DMS114 treated with DMSO at 0.1 percent for 48 hours (cell line): ENCODE results near the gene MKRN2.
"Not testable (repeated sequence)": the region's sequence is repeated elsewhere in the genome, so short reads cannot be mapped to it uniquely, and the experiment has no call there.

Experiments
- DNase-seq: peaks from one replicate; lab custom pipeline; 2025; ENCODE audit not compliant: unreplicated experiment; lab: John Stamatoyannopoulos, UW

Gene MKRN2

DNA sequence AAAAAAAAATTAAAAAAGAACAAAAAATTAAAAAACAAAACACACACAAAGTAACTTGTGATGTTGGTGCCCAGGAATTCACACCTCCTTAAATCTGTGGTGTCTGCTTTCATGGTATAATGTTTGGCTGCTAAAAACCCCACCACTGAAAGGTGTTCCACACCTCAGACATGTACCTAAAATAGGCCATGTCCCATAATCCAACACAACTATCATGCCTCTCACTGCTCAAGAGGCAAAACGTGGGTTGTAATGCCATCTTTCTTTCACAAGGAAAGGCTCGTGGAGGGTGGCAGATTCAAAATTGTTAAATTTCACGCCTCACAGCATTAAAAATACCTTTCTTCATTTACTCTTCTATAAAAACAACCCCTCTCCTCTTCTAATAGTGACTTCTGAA is 29.5 kb downstream of the MKRN2 start:
- DNase-seq = no peak

DNA sequence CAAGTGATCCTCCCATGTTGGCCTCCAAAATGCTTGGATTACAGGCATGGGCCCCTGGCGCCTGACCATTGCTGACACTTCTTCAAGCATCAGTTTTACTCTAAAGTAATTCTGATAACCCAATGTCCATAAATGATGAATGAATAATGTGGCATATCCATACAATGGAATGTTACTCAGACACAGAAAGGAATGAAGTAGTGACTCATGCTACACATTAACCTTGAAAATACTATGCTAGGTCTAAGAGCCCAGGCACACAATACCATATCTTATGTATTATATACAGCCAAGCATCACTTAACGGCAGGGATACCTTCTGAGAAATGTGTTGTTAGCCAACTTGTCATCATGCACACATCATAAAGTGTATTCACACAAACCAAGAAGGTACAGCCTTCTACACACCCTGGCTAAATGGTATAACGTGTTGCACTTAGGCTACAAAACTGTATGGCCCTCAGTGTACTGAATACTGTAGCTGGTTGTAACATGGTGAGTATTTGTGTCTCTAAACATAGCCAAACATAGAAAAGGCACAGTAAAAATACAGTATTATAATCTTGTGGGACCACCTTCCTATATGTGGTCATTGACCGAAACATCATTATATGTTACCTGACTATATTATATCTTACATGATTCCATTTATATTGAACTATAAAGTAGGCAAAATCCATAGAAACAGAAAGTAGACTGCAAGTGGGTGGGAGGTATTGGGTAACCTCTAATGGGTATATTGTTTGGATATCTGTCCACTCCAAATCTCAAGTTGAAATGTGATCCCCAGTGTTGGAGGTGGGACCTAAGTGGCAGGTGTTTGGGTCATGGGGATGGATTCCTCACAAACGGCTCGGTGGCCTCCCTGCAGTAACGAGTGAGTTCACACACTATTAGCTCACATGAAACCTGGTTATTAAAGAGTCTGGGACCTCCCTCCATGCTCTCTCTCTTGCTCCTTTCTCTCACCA is 31.4 kb downstream of the MKRN2 start:
- DNase-seq = no peak

- DNase-seq = no peak
Observed at GRCh38 chr3:12590096-12590495, 33.2 kb downstream of the MKRN2 start.

- no peak for DNase-seq
Observed at GRCh38 chr3:12591456-12591855, 34.6 kb downstream of the MKRN2 start.

DNA sequence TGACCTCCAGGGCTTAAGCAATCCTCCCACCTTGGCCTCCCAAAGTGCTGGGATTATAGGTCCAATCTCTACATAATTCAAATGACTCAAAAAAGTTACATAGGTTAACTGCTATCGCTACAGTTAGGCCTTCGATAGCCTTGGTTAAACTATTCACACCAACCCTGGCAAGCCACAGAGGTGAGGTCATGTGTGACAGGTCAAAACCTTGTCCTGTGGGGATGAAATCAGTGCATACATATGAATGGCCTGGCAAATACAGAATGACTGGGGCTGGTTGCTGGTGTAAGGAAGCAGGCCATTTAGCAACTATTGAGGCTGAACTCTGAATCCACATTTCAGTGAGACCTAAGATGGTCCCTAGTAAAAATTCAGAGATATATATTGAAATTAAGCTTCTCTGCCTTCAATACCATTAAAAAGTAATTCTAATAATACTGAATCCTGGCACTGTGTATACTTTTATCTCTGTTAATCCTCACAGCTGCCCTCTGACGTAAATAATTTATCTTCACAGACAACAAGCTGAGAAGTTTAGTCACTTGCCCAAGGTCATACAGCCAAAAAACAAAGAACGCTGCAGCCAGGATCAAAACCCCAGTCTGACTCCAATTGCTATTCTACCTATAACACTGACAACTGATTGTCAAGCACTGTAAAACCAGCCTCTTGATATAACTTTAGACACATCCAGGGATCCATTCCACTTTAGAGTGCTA is 35.3 kb downstream of the MKRN2 start:
- no peak for DNase-seq

- no peak for DNase-seq
Observed at GRCh38 chr3:12593473-12593872, 36.6 kb downstream of the MKRN2 start.

DNA sequence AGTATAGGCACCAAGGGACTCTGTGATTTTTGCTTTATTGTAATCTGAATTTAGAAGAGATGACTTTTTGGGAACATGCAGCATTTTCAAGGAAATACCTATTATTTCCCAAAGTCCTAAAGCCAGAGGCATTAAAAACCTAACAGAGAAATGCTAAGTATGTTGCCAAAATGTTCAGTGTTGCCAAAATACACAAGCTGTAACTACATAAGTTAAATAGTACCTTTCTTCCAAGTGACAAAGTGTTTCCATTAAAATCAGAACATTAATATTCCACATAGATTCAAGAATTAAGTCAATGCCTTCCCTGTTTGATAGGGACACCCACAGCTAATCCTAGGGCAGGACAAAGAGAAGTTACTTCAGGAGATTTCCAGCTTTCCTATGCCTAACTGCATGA is 42.0 kb downstream of the MKRN2 start:
- DNase-seq = no peak

- no peak for DNase-seq
Observed at GRCh38 chr3:12601072-12601471, 44.2 kb downstream of the MKRN2 start.

DNA sequence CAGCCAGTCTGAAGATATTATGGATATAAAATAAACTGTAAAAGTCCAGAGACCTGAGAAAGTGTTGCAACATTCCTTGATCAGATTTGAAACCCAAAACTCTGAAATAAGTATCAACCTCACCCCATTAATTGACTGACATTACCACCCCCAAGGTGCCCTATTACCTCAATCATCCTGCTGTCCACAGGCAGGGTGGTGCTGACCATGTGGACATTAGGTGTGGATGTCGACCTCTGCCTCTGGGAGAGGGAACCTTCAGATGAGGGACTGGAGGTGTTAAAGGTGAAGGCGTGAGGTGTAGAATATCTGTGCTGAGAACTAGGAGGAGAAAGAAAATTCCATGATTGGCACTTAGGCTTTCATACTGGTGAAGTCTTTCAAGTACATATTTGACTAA is 47.1 kb downstream of the MKRN2 start:
- no peak for DNase-seq

GRCh38 chr3:12608376-12608775 is 51.5 kb downstream of the MKRN2 start:
- no peak for DNase-seq

- no peak for DNase-seq
Observed at GRCh38 chr3:12611117-12611516, 54.2 kb downstream of the MKRN2 start.

DNA sequence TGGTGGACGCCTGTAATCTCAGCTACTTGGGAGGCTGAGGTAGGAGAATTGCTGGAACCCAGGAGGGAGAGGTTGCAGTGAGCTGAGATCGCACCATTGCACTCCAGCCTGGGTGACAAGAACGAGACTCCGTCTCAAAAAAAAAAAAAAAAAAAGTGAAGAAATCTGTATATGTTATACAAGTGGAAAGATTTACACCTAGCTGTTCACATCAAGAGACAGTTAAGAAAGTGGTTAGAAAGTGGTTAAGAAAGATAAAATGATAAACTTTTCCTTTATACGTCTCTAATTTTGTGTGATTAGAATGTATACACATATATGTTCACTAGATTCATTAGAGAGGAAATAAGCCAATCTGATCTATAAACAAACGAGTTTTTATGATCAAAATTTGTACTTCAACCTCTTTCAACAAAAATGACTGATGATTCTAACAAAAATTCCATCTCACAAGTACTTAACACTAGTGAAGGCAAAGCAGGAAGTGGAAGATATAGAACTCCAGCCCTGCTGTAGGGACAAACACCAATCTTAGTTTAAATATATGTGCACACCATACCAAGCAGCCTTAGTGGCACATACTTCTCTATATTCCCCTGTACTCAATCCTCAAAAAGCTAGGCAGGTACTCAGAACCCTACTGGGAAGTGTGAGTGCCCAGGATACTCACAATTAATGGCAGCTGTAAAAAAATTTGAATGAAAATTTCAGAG is 55.8 kb downstream of the MKRN2 start:
- no peak for DNase-seq

DNA sequence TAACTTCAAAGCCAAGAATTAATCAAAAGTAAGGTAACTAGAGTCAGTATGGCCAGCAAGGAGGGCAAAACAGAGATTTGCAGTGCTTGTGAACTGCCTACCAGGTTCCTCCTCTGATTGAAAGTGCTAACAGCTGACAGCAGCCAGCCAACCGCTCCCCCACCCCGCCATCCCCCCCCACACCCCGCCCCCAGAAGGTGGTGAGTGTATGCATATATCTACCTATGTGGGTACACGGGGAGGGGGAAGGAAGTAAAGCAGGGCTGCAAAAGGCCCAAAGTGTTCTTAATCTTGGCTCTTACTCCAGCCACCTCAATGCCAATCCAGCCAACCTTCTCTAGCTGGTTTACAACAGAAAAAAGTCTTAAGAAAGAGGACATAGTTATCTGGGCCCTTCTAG is 56.4 kb downstream of the MKRN2 start:
- no peak for DNase-seq

DNA sequence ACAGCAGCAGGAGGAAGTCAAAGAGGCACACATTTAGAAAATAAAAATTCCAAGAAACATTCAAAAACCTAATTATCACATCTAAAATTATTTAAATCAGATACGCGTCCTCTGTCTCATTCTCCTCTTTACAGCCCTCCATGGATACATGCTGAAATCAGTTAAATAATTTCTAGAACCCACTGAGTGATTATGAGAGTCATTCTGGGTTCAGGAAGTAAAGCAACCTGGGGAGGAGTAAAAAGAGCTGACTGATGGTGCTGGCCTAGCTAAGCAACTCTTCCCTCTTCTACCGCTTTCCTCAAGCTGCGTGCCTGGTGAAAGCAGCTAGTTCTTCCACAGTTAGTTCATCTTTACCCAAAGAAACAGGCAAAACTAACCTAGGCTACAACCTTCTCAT is 58.4 kb downstream of the MKRN2 start:
- DNase-seq = no peak

- no peak for DNase-seq
Observed at GRCh38 chr3:12618426-12618825, 61.5 kb downstream of the MKRN2 start.

GRCh38 chr3:12620305-12620704 is 63.4 kb downstream of the MKRN2 start:
- DNase-seq = no peak

DNA sequence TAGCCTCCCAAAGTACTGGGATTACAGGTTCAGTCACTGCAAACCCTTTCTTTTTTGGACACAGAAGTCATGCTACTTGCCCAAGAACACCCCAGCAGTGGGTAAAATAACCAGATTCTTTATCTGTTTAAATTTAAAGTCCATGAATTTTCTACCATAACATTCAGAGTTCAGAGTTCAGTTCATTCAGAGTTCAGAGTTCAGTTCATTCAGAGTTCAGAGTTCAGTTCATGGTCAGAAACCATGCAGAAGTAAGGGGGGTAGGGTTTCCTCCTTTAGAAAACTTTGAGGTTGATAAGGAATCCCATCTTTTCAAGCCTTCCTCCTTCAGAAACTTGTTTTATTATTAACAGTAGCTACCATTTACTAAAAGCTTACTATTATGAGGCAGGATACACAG is 63.8 kb downstream of the MKRN2 start:
- DNase-seq = no peak

- DNase-seq = no peak
Observed at GRCh38 chr3:12622335-12622734, 65.4 kb downstream of the MKRN2 start.

GRCh38 chr3:12624056-12624455 is 67.2 kb downstream of the MKRN2 start:
- no peak for DNase-seq

DNA sequence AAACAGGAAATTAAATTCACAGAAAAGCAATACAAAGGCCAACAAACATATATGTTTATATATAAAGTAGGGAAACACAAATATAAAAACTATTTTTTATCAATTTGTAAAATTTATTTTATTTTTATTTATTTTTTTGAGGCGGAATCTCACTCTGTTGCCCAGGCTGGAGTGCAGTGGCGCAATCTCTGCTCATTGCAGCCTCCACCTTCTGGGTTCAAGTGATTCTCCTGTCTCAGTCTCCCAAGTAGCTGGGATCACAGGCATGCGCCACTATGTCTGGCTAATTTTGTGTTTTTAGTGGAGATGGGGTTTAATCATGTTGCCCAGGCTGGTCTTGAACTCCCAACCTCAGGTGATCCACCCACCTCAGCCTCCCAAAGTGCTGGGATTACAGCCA is 68.1 kb downstream of the MKRN2 start:
- not testable (repeated sequence) for DNase-seq

- DNase-seq = no peak
Observed at GRCh38 chr3:12627370-12627769, 70.5 kb downstream of the MKRN2 start.

- no peak for DNase-seq
Observed at GRCh38 chr3:12628813-12629212, 71.9 kb downstream of the MKRN2 start.
